GM21360 (cell line): ENCODE results near the gene SESN3.
"Not testable (repeated sequence)": the region's sequence is repeated elsewhere in the genome, so short reads cannot be mapped to it uniquely, and the experiment has no call there.

Experiments
- ATAC-seq: cut with Tn5 transposase; IDR thresholded peaks from one replicate; pipeline ENCODE4 v1.9.1; 2021; ENCODE audit warnings: mild to moderate bottlenecking, moderate library complexity; ENCODE audit not compliant: unreplicated experiment

Gene SESN3, protein sequence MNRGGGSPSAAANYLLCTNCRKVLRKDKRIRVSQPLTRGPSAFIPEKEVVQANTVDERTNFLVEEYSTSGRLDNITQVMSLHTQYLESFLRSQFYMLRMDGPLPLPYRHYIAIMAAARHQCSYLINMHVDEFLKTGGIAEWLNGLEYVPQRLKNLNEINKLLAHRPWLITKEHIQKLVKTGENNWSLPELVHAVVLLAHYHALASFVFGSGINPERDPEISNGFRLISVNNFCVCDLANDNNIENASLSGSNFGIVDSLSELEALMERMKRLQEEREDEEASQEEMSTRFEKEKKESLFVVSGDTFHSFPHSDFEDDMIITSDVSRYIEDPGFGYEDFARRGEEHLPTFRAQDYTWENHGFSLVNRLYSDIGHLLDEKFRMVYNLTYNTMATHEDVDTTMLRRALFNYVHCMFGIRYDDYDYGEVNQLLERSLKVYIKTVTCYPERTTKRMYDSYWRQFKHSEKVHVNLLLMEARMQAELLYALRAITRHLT

GRCh38 chr11:95231127-95231880, at the start of gene SESN3:
SESN3 (minus strand) TSS chr11:95231202; CDS start chr11:95230860, 342 bp downstream.
- ATAC-seq = peak; percentile 95

DNA sequence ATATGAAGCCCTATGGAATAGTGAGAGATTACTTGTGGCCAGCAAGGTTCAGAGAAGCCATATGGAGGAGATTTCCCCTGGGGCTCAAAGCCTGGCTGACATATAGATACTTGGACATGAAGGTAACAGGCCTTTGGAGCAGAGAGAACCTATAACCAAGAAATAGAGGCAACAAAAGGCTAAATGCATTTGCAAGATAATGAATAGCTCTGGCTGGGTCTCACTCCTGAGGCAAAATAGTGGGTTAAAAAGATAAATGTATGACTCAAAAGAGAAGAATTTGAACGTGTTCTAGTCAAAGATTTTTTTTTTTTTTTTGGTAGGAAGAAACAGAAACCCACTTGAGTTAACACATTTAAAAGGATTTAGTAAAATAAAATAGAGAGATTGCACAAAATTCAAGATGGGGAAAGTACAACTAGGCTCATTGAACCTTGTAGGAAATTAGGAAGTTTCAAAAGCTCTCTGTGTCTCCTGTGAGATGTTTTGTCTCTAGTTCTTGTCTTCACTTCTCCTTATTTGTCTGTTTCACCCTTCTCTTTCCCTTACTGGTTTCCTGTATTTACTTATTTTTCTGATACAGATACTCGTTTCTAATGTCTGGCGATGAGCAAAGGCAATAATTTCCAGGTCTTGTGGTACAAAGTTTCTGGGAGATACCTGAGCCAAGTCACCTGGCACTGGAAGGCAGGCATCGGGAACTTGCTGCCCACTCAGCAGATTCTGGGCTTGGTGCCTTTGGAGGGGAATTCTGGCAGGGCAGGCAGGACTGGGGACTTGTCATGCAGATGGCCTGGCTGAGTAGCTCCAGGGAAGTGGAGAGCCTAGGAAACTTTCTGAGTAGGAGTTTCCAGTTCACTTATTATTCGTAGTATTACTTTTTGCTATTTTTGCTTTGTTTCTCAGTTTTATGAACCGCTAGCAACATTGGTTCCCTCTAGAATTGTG, 49.2 kb upstream of the SESN3 start:
- ATAC-seq = peak; percentile 76

DNA sequence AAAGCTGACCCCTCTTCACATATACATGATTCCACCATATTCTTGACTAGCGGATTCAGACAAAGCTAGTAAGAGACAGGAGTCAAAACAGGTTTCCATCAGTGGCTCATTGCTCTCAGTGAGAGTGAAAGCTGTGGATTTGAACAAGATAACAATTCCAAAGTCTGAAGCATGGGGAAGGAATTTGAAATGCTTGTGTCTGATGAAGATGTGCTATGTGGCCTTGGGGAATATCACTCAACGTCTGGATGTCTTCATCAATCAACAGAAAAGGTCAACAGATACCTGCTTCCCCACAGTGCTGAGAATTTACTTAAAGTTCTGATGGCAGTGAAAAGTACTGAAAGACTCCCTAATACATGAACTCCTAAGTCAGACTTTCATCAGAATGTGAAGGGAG, 46.9 kb upstream of the SESN3 start:
- ATAC-seq = no peak

- ATAC-seq = no peak
These were observed 45.1 kb upstream of the SESN3 start for GRCh38 chr11:95276139-95276538.

GRCh38 chr11:95273618-95274017, 42.6 kb upstream of the SESN3 start:
- ATAC-seq = not testable (repeated sequence)

GRCh38 chr11:95269036-95269819, 38.2 kb upstream of the SESN3 start:
- ATAC-seq = no peak

DNA sequence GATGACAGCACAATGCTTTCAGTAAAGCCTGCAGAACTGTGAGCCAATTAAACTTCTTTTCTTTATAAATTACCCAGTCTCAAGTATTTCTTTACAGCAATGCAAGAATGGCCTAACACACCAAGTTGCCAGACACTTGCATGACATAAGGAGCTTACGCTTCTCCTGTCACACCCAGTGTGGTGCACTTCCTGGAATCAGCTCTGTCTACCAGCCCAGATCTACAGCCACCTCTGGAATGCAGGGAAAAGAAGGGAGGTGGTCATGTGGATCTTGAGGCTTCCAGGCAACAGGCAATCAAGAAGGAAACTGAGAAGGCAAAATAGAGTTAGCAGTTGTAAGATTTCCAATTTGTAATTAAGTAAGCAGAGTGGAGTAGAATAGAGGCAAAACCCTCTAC, 37.4 kb upstream of the SESN3 start:
- ATAC-seq = no peak

DNA sequence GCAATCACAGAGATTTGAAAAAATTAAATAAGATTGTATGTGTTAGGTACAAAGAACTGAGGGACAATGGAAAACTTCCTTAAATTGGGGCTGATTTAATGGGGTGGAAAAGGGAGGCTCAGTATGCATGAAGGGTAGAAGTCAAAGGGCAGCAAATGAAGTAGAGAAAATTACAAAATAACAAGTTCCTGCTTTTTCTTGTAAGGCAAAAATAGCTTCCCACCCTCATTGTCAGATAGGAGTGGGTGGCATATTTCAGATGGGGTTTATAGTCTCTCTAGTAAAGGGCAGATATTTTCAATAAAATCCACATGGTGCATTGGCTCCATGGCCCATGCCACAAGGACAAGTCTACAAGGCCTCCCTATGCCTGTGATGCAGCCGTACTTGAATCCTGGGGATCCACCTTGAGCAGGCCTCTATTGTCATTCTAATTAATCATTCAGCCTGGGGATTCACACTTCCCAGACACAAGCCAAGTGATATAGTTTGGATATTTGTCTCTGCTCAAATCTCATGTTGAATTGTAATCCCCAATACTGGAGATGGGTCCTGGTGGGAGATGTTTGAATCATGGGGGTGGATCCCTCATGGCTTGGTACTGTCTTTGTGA, 36.7 kb upstream of the SESN3 start:
- ATAC-seq = no peak

DNA sequence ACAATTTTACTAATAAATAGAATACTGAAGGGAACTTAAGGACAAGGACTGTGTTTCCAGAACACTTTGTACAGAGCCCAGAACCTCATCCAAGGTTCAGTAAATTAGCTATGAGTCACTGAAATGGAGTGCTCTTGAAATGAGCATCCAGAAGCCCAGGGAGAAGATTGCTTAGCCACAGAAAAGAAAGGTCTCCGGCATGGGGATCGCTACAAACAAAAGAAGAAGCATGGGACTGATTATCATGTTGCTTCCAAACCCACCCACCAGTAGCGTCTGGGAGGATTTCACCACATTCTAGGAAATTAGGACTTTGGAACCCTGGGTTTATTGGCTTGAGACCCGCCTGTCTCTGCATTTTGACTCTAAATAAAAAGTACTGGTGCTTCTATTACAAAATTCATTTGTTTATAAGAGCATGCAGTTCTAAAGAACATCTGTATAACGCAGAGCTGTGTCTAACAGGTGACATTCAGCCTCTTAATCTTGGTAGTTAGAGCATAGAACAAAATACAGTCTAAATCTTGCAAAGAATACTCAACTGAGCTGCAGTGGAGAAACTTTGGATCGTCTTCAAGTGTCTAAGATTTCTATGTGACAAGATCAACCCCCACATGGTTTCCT, 35.9 kb upstream of the SESN3 start:
- no peak for ATAC-seq

DNA sequence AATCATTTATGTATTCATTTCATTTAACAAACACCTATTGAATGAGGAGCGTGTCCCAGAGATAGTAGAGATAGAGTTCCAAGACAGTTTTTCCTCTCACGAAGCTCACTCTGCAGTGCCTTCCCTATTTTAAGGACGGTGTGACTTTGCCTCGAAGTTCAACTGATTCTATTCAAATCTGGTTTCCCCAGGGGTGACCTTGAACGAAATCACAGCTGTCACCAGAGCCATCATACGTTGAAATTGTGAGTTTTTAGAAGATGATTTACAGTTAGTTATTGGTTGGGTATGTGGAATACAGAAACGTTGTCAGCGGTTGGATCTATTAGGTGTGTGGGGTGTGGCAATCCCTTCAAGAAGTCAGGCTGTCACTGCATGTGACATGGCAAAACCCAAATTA, 33.9 kb upstream of the SESN3 start:
- ATAC-seq = no peak

DNA sequence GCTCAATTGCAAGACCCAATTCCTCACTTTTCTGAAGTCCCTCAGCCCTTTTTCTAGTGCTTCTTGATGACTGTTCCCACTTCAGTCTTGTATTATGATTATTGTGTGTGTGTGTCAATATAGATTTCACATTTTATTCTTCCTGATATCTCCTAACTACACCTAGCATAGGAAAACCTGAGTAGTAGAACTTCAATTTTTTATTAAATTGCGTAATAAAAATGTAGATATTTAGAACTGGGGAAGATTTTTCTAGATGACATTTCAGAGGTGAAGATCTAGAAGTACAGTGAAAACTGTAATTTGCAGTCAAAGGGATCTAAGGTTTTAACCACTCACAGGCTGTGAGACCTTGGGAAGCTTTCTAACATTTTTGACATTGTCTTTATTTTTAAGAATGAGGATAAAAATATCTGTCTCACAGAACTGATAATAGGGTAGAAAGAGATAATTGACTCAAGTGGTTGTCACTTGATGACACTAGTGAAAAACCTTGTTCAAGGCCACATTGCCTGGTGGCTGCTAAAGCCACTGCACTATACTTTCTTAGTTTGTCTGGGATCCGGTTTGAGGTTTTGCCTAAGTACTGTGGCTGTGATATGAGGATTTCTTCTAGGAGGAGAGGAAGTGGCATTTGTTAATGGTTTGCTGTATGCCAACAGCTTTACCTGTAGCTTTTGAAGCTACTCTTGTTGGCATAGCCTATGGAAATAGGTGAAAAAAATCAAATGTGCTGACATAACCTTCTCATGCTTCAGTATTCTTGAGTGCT, 32.2 kb upstream of the SESN3 start:
- ATAC-seq = no peak

DNA sequence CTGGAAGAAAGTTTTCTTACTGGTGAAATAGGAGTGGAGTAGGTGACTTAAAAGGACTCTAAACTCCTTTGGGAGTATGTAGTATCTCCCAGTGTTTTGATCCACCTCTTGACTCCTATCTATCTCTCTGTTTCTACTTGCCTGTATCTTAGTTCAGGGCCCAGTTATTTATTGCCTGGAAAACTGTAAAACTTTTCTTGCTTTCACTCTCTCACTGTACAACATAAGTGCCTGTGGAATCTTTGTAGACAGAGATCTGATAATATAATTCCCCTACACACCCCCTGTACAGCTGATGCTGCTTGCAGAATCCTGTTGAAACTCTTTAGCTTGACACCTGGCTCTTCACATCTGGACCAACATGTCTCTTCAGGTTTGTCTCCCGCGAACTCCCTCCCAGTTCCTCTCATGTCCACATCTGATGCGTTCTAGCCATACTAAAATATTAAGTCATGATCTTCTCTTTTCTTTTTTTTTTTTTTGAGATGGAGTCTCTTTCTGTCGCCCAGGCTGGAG, 26.5 kb upstream of the SESN3 start:
- ATAC-seq = no peak

GRCh38 chr11:95256321-95256779, 25.3 kb upstream of the SESN3 start:
- no peak for ATAC-seq

DNA sequence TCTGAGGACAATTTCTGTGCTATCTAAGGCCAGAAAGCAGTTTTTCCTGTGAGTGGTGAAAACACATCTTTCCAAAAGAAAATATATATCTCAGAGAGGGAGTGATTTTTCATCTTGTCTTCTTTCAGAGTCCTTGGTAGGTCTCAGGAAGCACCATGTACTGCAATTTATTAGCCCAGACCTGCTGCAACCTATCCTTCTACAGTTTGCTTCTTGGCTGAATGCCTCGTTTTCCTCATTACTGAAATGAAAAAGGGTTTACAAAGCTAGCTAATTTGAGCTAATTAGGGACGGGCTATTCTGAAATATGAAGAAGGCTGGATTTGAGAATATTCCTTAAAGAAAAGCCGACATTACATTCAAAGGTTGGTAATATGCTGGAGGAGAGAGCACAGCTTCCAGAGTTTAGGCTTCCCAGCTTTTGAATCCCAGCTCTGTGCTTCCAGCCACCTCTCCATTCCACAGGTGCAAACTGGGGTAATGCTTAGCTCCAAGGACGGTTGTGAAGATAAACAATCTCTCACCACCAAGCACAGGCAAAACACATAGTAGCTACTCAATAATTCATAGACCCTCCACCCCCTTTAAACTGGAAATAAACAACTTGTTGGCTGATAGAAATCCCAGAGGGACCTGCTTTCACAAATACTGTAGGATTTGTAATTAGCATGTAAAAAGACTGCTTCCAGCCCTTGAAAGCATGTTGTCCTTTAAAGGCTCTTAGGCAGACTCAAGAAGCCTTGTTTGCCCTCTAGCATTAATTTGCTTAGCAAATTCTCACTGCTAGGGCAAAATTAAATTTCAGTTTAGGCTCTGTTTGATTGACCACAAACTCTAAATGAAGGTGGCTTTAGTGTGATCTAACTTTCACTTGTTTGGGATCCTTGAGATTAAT, 24.5 kb upstream of the SESN3 start:
- ATAC-seq = no peak

DNA sequence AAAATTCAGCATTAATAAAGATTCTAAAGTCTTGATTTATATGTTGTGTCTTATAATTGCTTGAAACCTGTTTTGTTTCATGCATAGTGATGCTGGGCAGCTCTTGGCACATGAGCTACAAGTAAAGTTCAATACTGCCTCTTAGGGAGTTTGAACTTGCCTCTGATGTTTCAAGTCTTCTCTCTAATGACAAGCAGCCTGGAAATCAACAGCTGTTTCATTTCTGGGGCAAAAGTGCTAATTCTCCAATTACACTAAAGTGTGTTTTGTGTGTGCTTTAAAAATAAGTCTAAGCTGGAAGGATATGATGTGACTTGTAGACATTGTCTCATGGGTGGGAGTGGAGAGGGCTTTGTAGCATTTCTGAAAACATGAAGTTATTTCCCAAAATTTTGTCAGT, 23.7 kb upstream of the SESN3 start:
- peak; percentile 19 for ATAC-seq

DNA sequence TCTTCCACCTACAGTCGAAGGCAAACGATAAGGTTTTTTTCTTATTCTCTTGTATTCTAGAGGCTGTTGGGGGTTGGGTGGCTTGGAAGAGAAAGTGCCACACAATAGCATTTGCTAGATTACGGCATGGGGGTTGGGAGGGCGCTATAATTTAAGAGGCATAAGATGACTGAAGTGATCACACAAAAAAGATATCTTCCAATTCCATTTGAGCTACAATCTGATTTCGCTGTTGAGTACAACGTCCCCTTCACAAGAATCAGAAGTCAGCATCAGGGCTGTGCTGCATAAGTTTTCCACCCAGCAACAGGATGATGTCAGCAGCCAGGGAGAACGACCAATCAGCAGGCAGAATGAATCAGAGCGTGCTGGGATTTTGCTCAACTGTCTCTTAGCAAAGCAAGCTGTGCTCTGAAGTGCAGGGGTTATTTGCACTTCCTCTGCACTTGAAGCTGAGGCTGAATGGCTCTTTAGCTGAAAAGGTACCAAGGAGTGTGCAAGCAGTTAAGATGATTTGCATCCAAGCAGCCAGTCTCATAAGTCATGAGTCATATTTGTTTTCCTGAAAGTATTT, 23.2 kb upstream of the SESN3 start:
- peak; percentile 98 for ATAC-seq

DNA sequence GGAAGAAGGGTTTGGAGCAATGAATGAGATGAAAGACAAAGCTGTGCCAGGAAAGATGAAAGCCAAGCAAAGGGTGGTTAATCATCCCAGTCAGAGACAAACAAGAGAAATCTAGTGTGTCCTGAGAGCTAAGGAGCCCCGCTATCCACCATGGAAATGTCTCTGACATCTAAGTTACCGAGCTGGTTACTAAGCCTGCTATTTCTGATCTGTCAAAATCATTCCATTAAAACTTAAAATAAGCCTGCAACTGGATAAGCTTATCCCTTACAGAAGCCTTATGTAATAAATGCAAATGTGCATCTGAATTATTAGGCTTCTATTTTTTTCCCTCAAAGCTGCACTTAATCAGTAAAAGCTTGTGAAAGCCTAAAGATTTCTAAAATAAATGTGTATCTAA, 22.1 kb upstream of the SESN3 start:
- ATAC-seq = no peak
